Osteoblast (primary cell): ENCODE data around the gene SLC7A14. TPM values are rescaled to one million over a fixed set of nuclear protein-coding genes. Genes with fewer than 3 reads are reported as not detected.

ENCODE experiments used
- DNase-seq: peaks from one replicate; pipeline ENCODE4 v3.0.0; 2011; ENCODE audit warnings: low spot score, mixed read lengths; ENCODE audit not compliant: insufficient read length; ENCODE audit errors: missing footprints
- H2AFZ ChIP-seq: 2 replicates; pipeline ENCODE4 v1.6.0; 2011; ENCODE audit warnings: mild to moderate bottlenecking, low read length
- H3K27ac ChIP-seq: 2 replicates; pipeline ENCODE4 v1.5.1; 2011; ENCODE audit warnings: mild to moderate bottlenecking, low read depth, low read length, moderate library complexity
- H3K27me3 ChIP-seq: 2 replicates; pipeline ENCODE4 v1.6.0; 2012; ENCODE audit warnings: mild to moderate bottlenecking, control low read depth, inconsistent platforms, low read length, moderate library complexity; ENCODE audit not compliant: insufficient read depth
- H3K36me3 ChIP-seq: 2 replicates; pipeline ENCODE4 v1.5.1; 2011; ENCODE audit warnings: mild to moderate bottlenecking, low read length, control low read depth, moderate library complexity; ENCODE audit not compliant: insufficient read depth
- H3K4me1 ChIP-seq: 2 replicates; pipeline ENCODE4 v1.5.1; 2011; ENCODE audit warnings: mild to moderate bottlenecking, low read length, control low read depth, moderate library complexity; ENCODE audit not compliant: insufficient read depth
- H3K4me2 ChIP-seq: 2 replicates; pipeline ENCODE4 v1.6.0; 2011; ENCODE audit warnings: mild to moderate bottlenecking, low read length; ENCODE audit not compliant: insufficient read depth
- H3K4me3 ChIP-seq: fragments of 200-600 bp; sonication (generic); 3 replicates; pipeline ENCODE4 v1.5.1; 2012; ENCODE audit warnings: mild to moderate bottlenecking, low read length, inconsistent platforms; ENCODE audit not compliant: insufficient read depth
- H3K79me2 ChIP-seq: 2 replicates; pipeline ENCODE4 v1.6.0; 2012; ENCODE audit warnings: mild to moderate bottlenecking, low read length, control low read depth, inconsistent platforms; ENCODE audit not compliant: insufficient read depth
- H3K9me3 ChIP-seq: 2 replicates; pipeline ENCODE4 v1.5.1; 2011; ENCODE audit warnings: low read depth, low read length, control low read depth
- H4K20me1 ChIP-seq: 2 replicates; pipeline ENCODE4 v1.6.0; 2012; ENCODE audit warnings: mild to moderate bottlenecking, low read length, control low read depth; ENCODE audit not compliant: insufficient read depth
- CTCF ChIP-seq: IDR thresholded peaks from 2 replicates; pipeline ENCODE4 v1.5.1; 2011; ENCODE audit warnings: mild to moderate bottlenecking, low read depth, low read length, moderate library complexity; ENCODE audit errors: extremely low read depth
- total RNA-seq: library from RNA; depleted of rRNA; stranded (reverse); fragments of >200 nt; gene quantifications from 2 replicates; pipeline ENCODE4 v1.2.3, GENCODE V29; 2012

The SLC7A14 gene
- total RNA-seq, 1 donor: 0.36 TPM

GRCh38 chr3:170520996-170521395 is 64.9 kb downstream of the SLC7A14 start:
- Histone ChIP-seq H3K4me2 (no peak overlapping the region), H3K4me1 (peaks cover 13% of the 10 kb centered on the region), H3K9me3 (no peaks in the 10 kb centered on the region), H3K36me3 (no peaks in the 10 kb centered on the region), H3K27me3 (no peaks in the 10 kb centered on the region), H3K79me2 (no peaks in the 10 kb centered on the region), H3K4me3 (no peak overlapping the region), H3K27ac (no peak overlapping the region), H4K20me1 (no peaks in the 10 kb centered on the region), H2AFZ (no peak overlapping the region)
- TF ChIP-seq CTCF: no peak
- DNase-seq: no peak

- Histone ChIP-seq H3K27ac (no peak overlapping the region), H3K4me3 (no peak overlapping the region), H3K9me3 (no peaks in the 10 kb centered on the region), H3K27me3 (peaks cover 10% of the 10 kb centered on the region), H2AFZ (no peak overlapping the region), H4K20me1 (no peaks in the 10 kb centered on the region), H3K36me3 (no peaks in the 10 kb centered on the region), H3K79me2 (no peaks in the 10 kb centered on the region), H3K4me1 (no peaks in the 10 kb centered on the region), H3K4me2 (no peak overlapping the region)
- no peak for TF ChIP-seq CTCF
- DNase-seq: no peak
These were observed 68.5 kb downstream of the SLC7A14 start for GRCh38 chr3:170517242-170517945.

- H4K20me1 ChIP-seq: no peaks in the 10 kb centered on the region
- DNase-seq: no peak
- no peak for TF ChIP-seq CTCF
These were observed 72.2 kb downstream of the SLC7A14 start for GRCh38 chr3:170513642-170514041.

GRCh38 chr3:170511371-170511770 is 74.5 kb downstream of the SLC7A14 start:
- Histone ChIP-seq H2AFZ (no peak overlapping the region), H3K4me2 (no peak overlapping the region), H4K20me1 (no peaks in the 10 kb centered on the region), H3K36me3 (no peaks in the 10 kb centered on the region), H3K27ac (no peak overlapping the region), H3K4me1 (peaks cover 9% of the 10 kb centered on the region), H3K4me3 (no peak overlapping the region), H3K9me3 (no peaks in the 10 kb centered on the region), H3K79me2 (no peaks in the 10 kb centered on the region), H3K27me3 (peaks cover 10% of the 10 kb centered on the region)
- no peak for DNase-seq
- TF ChIP-seq CTCF: no peak

More at GRCh38 chr3:170513642-170514041, 72.2 kb downstream of the SLC7A14 start:
- Histone ChIP-seq H2AFZ (no peak overlapping the region), H3K36me3 (no peaks in the 10 kb centered on the region), H3K9me3 (no peaks in the 10 kb centered on the region), H3K27ac (no peak overlapping the region), H3K4me1 (no peaks in the 10 kb centered on the region), H3K27me3 (peaks cover 10% of the 10 kb centered on the region), H3K4me2 (no peak overlapping the region), H3K4me3 (no peak overlapping the region), H3K79me2 (no peaks in the 10 kb centered on the region)
